IMR-90 (cell line): Measurements from ENCODE around the gene ERCC5. TPM values are rescaled to one million over a fixed set of nuclear protein-coding genes. Genes with fewer than 3 reads are reported as not detected.

ENCODE experiments used
- ATAC-seq: fragments of 200-7000 bp; cut with Tn5 transposase; 2 replicates; pipeline ENCODE4 v1.9.1; 2020; ENCODE audit warnings: low read depth, mild to moderate bottlenecking, moderate library complexity
- BruUV-seq: library from RNA; stranded (reverse); fragments of 400-500 nt; replicated peaks from 2 replicates; lab custom pipeline; 2021; lab: Mats Ljungman, UMichigan
- CTCF ChIA-PET: fragments of 300-600 bp; formaldehyde crosslinking; extraction: SDS; loops from one replicate; lab custom pipeline; 2021; ENCODE audit warnings: antibody characterized with exemption; lab: Yijun Ruan, JAX
- POLR2A ChIA-PET: fragments of 300-600 bp; sonication (Branson Sonifier 250); formaldehyde crosslinking; loops from one replicate; lab custom pipeline; 2022; ENCODE audit warnings: antibody characterized with exemption; ENCODE audit not compliant: unreplicated experiment; lab: Charles Lee
- DNase-seq: peaks from one replicate; pipeline ENCODE4 v3.0.0; 2013
- H2AFZ ChIP-seq: replicated peaks from 2 replicates; pipeline ENCODE3; 2013; ENCODE audit warnings: low read length, mild to moderate bottlenecking; ENCODE audit not compliant: poor library complexity
- H2AK5ac ChIP-seq: 2 replicates; pipeline ENCODE4 v1.6.1; 2013; ENCODE audit warnings: low read depth, low read length, inconsistent platforms
- H2AK9ac ChIP-seq: replicated peaks from 2 replicates; pipeline ENCODE3; 2013; ENCODE audit warnings: mild to moderate bottlenecking, low read depth, low read length, moderate library complexity; ENCODE audit not compliant: poor library complexity
- H2BK120ac ChIP-seq: 2 replicates; pipeline ENCODE4 v1.6.1; 2013; ENCODE audit warnings: low read depth, low read length, inconsistent platforms
- H2BK15ac ChIP-seq: 3 replicates; pipeline ENCODE4 v1.6.1; 2013; ENCODE audit warnings: low read depth, low read length, inconsistent platforms
- H2BK20ac ChIP-seq: 2 replicates; pipeline ENCODE4 v1.6.1; 2013; ENCODE audit warnings: low read depth, mild to moderate bottlenecking, inconsistent platforms, low read length, moderate library complexity
- H2BK5ac ChIP-seq: 2 replicates; pipeline ENCODE4 v1.6.1; 2013; ENCODE audit warnings: mild to moderate bottlenecking, low read depth, low read length, inconsistent platforms; ENCODE audit not compliant: poor library complexity, severe bottlenecking
- H3K14ac ChIP-seq: replicated peaks from 2 replicates; pipeline ENCODE4 v1.6.1; 2013; ENCODE audit warnings: low read depth, low read length, inconsistent platforms
- H3K18ac ChIP-seq: 2 replicates; pipeline ENCODE4 v1.6.1; 2013; ENCODE audit warnings: low read depth, low read length, control low read depth
- H3K23ac ChIP-seq: 2 replicates; pipeline ENCODE4 v1.6.1; 2013; ENCODE audit warnings: low read depth, low read length, inconsistent platforms
- H3K27ac ChIP-seq: 2 replicates; pipeline ENCODE4 v1.5.1; 2013; ENCODE audit warnings: mild to moderate bottlenecking, control low read depth, low read length; ENCODE audit not compliant: insufficient read depth
- H3K27me3 ChIP-seq: 2 replicates; pipeline ENCODE4 v1.6.1; 2013; ENCODE audit warnings: low read length; ENCODE audit not compliant: control insufficient read depth, insufficient read depth
- H3K36me3 ChIP-seq: 2 replicates; pipeline ENCODE4 v1.6.1; 2013; ENCODE audit warnings: low read length, mixed read lengths; ENCODE audit not compliant: control insufficient read depth, insufficient read depth
- H3K4ac ChIP-seq: 2 replicates; pipeline ENCODE4 v1.6.1; 2013; ENCODE audit warnings: low read depth, low read length, inconsistent platforms
- H3K4me1 ChIP-seq: 2 replicates; pipeline ENCODE4 v1.6.1; 2013; ENCODE audit warnings: low read length, mixed read lengths; ENCODE audit not compliant: control insufficient read depth, insufficient read depth
- H3K4me2 ChIP-seq: 2 replicates; pipeline ENCODE4 v1.6.1; 2013; ENCODE audit warnings: low read depth, mild to moderate bottlenecking, control low read depth, low read length, moderate library complexity
- H3K4me3 ChIP-seq: 2 replicates; pipeline ENCODE4 v1.5.1; 2013; ENCODE audit warnings: low read depth, mild to moderate bottlenecking, control low read depth, low read length, moderate library complexity; ENCODE audit not compliant: insufficient read depth
- H3K56ac ChIP-seq: 2 replicates; pipeline ENCODE4 v1.6.1; 2013; ENCODE audit warnings: low read length, inconsistent platforms; ENCODE audit not compliant: insufficient read depth; ENCODE audit errors: extremely low read depth
- H3K79me1 ChIP-seq, 2 experiments: 2 replicates each; pipeline ENCODE4 v1.6.1; 2013; ENCODE audit warnings: low read length in 2 of 2, inconsistent platforms in 1 of 2, low read depth in 1 of 2
- H3K9ac ChIP-seq: 2 replicates; pipeline ENCODE4 v1.6.1; 2013; ENCODE audit warnings: low read depth, low read length, control low read depth
- H3K9me1 ChIP-seq: 2 replicates; pipeline ENCODE4 v1.6.1; 2013; ENCODE audit warnings: low read length, inconsistent platforms; ENCODE audit not compliant: insufficient read depth
- H3K9me3 ChIP-seq: 2 replicates; pipeline ENCODE4 v1.6.1; 2013; ENCODE audit warnings: low read length; ENCODE audit not compliant: control insufficient read depth, insufficient read depth
- H4K20me1 ChIP-seq: 2 replicates; pipeline ENCODE4 v1.6.1; 2013; ENCODE audit warnings: low read length, inconsistent platforms; ENCODE audit not compliant: insufficient read depth
- H4K5ac ChIP-seq: 2 replicates; pipeline ENCODE4 v1.6.1; 2013; ENCODE audit warnings: mild to moderate bottlenecking, low read depth, low read length, control low read depth
- H4K8ac ChIP-seq, 2 experiments: 2 replicates each; pipeline ENCODE4 v1.6.1; 2013; ENCODE audit warnings: low read depth in 2 of 2, low read length in 2 of 2, control low read depth in 1 of 2, inconsistent platforms in 1 of 2
- H4K91ac ChIP-seq: 2 replicates; pipeline ENCODE4 v1.6.1; 2013; ENCODE audit warnings: low read depth, low read length, inconsistent platforms; ENCODE audit not compliant: insufficient read depth
- BHLHE40 ChIP-seq: fragments of 150-350 bp; IDR thresholded peaks from 2 replicates; pipeline ENCODE4 v1.6.1; 2016; ENCODE audit warnings: mild to moderate bottlenecking, low read depth, low read length
- CEBPB ChIP-seq: IDR thresholded peaks from 2 replicates; pipeline ENCODE4 v1.6.1; 2012; ENCODE audit warnings: low read depth, low read length, improper control_type of control experiment
- NFE2L2 ChIP-seq: fragments of 150-350 bp; IDR thresholded peaks from 2 replicates; pipeline ENCODE4 v1.6.1; 2016; ENCODE audit warnings: low read depth, mild to moderate bottlenecking, low read length
- POLR2A ChIP-seq: IDR thresholded peaks from 2 replicates; pipeline ENCODE4 v1.6.1; 2012; ENCODE audit warnings: mild to moderate bottlenecking, low read depth, low read length
- USF2 ChIP-seq: fragments of 150-350 bp; IDR thresholded peaks from 2 replicates; pipeline ENCODE4 v1.6.1; 2017; ENCODE audit warnings: mild to moderate bottlenecking, antibody characterized with exemption, low read length, low read depth
- WGBS, 2 experiments: methylation state at CpG; one replicate each; pipeline versions ENCODE4 v1.1.5 to v1.1.7; 2013; ENCODE audit warnings: missing lambda C conversion rate in 2 of 2; ENCODE audit not compliant: insufficient read length in 1 of 2; ENCODE audit errors: extremely low coverage in 2 of 2; 5-methylcytosine and 5-hydroxymethylcytosine counted together
- dilution Hi-C: fragments of 300-500 bp; cut with HindIII; formaldehyde crosslinking; loops from one replicate; pipeline ENCODE4 v1.14.3; 2018; ENCODE audit warnings: low sequenced_read_pairs; ENCODE audit not compliant: unreplicated experiment
- in situ Hi-C: fragments of 300-500 bp; cut with MboI; formaldehyde crosslinking; loops from 3 replicates; pipeline ENCODE4 v1.14.3; 2019; ENCODE audit warnings: low sequenced_read_pairs, inconsistent platforms, mixed read lengths
- intact Hi-C: fragments of 100-400 bp; cut with micrococcal nuclease; formaldehyde crosslinking; loops from 2 replicates; pipeline ENCODE4 v1.10.0; 2022
- polyA plus RNA-seq, 3 experiments: library from polyadenylated mRNA; depleted of rRNA; stranded (reverse); fragments of >200 nt; gene quantifications; 2 replicates each; pipeline ENCODE4 v1.2.3, GENCODE V29; 2012; ENCODE audit warnings: low replicate concordance in 1 of 3
- total RNA-seq: library from RNA; depleted of rRNA; stranded (reverse); fragments of >200 nt; gene quantifications from 2 replicates; pipeline ENCODE4 v1.2.3, GENCODE V29; 2012

ERCC5 gene
- total and polyA plus RNA-seq, 2 of the 4 experiments (the other 2 are of a cell fraction) = 29.7 to 34.4 TPM

GRCh38 chr13:102872531-102872930, 26.7 kb downstream of the ERCC5 start:
- Histone ChIP-seq H3K14ac (no peak overlapping the region), H3K56ac (no peak overlapping the region), H3K4me2 (no peak overlapping the region), H3K9me3 (no peaks in the 10 kb centered on the region), H3K23ac (no peak overlapping the region), H4K91ac (no peak overlapping the region), H3K4me3 (no peak overlapping the region), H2BK120ac (no peak overlapping the region), H2AK9ac (no peak overlapping the region), H2AFZ (no peak overlapping the region), H4K8ac (no peak overlapping the region), H3K18ac (no peak overlapping the region), H4K20me1 (peaks cover 14% of the 10 kb centered on the region; the same call in 1 of the 2 replicates), H4K5ac (no peak overlapping the region), H3K79me1 (peaks cover 5 to 9% of the 10 kb centered on the region in 2 experiments; a peak in 2 of 4 replicates), H3K27me3 (no peaks in the 10 kb centered on the region), H3K4me1 (peaks cover 4% of the 10 kb centered on the region), H2BK20ac (no peak overlapping the region), H2BK5ac (no peak overlapping the region), H3K9me1 (no peaks in the 10 kb centered on the region), H3K4ac (no peak overlapping the region), H2AK5ac (no peak overlapping the region), H3K9ac (no peak overlapping the region), H3K27ac (no peak overlapping the region), H3K36me3 (peaks cover 27% of the 10 kb centered on the region), H2BK15ac (no peak overlapping the region)
- CTCF ChIA-PET = no interaction called here
- POLR2A ChIA-PET = no interaction called here
- dilution Hi-C loops (no loop called here), intact Hi-C loops (no loop called here), in situ Hi-C loops (no loop called here)
- TF ChIP-seq USF2 (no peak), NFE2L2 (no peak), POLR2A (no peak), BHLHE40 (no peak), CEBPB (no peak)
- DNase-seq = no peak
- BruUV-seq = no TSS peak
- no peak for ATAC-seq
- WGBS, 2 experiments = no CpG with 5 or more reads among the region's 1 CpG
